Anterior cingulate cortex (tissue), 58 donors: ENCODE results near the gene PIK3CD.
A peak's percentile ranks its signal among the peaks of the same experiment; 100 is the strongest.
"Not testable (repeated sequence)": the region's sequence is repeated elsewhere in the genome, so short reads cannot be mapped to it uniquely, and the experiment has no call there.

Source experiments
- DNase-seq, 58 donors: peaks; one replicate each; lab custom pipeline; 2025; lab: John Stamatoyannopoulos, UW

The PIK3CD gene

GRCh38 chr1:9687120-9687873 is 35.8 kb downstream of the PIK3CD start:
- DNase-seq: peak in 5 of 58 donors; percentile 19 to 53 (median 30)

- no peak for DNase-seq
Observed at GRCh38 chr1:9687874-9688582, 36.5 kb downstream of the PIK3CD start.

DNA sequence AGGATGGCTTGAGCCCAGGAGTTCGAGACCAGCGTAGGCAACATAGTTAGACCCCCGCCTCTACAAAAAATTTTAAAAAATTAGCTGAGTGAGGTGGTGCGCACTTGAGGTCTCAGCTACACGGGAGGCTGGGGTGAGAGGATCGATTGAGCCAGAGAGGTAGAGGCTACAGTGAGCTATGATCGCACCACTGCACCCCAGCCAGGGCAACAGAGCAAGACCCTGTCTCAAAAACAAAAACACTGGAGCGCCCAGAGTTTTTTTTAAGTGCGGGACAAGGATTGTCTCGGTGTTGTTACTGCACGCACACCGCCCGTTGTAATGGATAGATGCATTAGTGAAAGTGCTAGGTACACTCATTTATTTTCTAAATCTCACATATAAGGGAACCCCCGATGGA is 37.1 kb downstream of the PIK3CD start:
- no peak for DNase-seq

DNA sequence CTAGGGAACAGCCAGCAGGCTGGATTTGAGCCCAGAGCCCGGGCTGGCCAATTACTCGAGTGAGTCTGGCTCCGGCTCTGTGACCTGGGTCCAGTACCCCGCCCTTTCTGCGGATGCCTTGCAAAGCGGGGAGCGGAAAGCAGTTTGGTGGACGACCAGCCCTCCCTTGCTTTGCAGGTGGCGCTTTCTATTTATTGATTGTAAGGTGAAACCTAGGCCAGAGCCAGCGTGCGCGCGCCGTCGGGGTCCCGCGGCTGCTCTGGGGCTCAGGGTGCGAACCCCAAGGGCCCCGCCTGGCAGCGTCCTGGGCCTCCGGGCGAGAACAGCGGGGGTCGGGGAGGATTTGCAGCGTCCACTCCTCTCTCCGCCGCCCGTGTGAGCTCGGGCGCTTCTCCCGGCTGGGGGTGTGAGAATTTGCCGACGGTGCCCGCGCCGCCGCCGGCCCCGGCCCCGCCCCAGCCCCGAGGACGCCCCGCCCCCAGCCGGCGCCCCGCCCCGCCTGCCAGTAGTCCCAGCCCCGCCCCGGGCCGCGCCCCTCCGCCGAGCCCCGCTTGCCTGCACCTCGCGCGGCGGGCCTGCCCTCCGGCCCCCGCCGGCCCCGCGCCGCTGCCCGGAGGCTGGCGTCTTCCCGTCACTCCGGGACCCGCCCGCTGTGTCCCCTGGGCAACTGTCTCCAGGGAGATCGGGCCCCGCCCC is 37.6 kb downstream of the PIK3CD start:
- peak in 52 of 58 donors; percentile 9 to 76 (median 48) for DNase-seq

GRCh38 chr1:9689971-9690381 is 38.4 kb downstream of the PIK3CD start:
- peak in 1 of 58 donors; percentile 14 for DNase-seq

- DNase-seq: no peak
Observed at GRCh38 chr1:9690440-9691107, 39.0 kb downstream of the PIK3CD start.

DNA sequence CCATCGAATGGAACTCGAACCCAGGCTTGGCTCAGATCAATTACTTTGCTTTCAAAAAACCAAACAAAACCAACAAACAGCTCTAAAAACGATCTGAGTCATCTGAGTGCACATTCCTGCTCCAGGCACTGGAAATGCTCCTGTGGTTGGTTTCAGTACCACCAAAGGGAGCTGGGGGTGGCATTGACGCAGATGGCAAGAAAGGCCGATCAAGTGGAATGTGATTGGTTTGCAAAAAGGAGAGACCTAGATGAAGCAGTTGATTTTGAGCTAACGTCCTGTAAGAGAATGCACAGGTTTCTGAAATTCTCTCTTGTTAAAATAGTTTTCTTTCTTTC is 39.5 kb downstream of the PIK3CD start:
- peak in 1 of 58 donors; percentile 13 for DNase-seq

DNA sequence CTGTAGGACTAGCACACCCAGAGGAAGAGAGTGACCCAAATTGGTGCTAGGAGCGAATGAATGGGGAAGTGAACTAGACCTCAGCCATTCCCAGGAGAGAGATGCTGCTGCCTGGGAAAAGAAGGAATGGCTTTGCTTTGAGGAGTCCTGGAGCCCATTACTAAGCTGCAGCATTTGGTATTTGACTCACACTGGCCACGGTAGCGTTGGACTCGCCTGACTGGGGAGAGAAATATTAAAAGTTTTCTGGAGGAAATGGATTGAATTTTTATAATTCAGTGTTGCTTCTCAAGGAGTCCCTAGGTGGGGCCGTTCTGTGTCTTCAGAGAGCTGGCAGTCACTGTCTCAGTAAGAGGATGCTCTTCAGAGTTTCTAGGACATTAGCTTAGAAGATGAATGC is 40.2 kb downstream of the PIK3CD start:
- no peak for DNase-seq

- no peak for DNase-seq
Observed at GRCh38 chr1:9696793-9697192, 45.3 kb downstream of the PIK3CD start.

DNA sequence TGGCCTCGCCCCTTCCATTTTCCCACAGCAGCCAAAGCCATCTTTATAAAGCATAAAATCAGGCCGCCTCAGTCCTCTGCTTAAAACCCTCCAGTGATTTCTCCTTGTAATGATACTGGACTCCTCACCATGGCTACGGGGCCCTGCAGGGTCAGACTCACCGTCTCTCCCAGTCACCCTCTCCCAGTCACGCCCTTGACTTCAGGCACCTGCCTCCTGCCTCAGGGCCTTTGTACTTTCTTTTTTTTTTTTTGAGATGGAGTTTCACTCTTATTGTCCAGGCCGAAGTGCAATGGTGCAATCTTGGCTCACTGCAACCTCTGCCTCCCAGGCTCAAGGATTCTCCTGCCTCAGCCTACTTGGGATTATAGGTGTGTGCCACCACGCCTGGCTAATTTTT is 47.8 kb downstream of the PIK3CD start:
- DNase-seq: no peak

DNA sequence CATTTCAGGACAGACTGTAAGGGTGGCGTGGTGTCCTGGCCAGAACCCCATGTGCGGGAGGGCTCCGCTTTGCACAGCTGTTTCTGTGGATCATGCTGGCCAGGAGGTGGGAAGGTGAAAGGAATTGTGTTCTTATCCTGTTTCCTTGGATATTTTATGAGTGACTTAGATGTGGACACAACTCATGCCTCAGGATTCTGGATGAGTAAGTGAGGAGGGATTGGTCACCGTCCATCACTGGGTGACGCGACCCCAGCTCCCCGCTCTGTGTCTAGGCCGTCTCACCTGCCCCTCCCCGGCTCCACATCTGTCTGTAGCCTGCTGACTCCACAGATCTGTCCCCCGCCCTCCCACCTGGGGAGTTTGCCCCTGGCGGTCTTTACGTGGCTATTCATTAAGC is 48.8 kb downstream of the PIK3CD start:
- no peak for DNase-seq

- no peak for DNase-seq
Observed at GRCh38 chr1:9701665-9702064, 50.1 kb downstream of the PIK3CD start.

DNA sequence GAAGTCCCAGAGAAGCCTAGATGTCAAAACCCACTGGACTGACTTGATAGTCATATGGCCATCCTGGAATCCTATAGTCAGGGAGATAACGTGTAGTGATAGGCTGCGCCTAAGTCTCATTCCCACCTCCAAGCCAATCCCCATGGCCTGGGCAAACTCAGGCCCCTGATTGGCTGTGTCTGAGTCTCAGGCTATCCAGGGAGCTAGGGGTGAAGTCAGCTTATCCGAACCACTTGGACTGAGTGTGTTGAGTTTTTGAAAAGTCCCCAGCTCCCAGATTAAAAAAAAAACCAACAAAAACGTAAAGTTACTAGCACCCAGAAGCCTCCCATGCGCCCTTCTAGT is 51.6 kb downstream of the PIK3CD start:
- no peak for DNase-seq

GRCh38 chr1:9703681-9704080 is 52.1 kb downstream of the PIK3CD start:
- DNase-seq: no peak

DNA sequence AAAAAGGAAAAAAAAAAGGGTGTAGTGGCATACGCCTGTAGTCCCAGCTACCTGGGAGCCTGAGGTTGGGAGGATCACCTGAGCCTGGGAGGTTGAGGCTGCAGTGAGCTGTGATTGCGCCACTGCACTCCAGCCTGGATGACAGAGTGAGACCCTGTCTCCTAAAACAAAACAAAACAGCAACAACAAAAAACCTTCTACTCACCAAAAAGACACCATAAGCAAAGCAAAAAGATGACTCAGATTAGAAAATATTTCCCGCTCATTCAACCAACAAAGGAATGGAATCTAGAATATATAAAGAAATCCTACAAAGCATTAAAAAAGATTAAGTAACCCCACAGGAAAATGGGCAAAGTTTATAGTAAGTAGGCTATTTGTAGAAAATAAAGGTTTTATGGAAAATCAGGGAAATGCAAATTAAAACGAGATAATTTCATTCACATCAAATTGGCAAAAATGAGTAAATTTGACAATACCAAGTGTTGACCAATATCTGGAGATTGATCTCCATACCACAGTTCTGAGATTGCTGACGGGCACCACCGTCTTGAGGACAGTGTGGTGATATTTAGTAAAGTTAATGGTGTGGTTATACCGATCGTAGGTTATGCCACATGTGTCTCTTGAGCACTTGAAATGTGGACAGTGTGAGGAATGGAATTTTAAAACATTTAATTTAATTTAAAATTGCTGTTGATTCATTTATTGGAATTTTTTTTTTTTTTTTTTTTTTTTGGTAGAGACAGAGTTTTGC is 54.0 kb downstream of the PIK3CD start:
- no peak for DNase-seq

- DNase-seq: no peak
Observed at GRCh38 chr1:9706178-9706577, 54.6 kb downstream of the PIK3CD start.

- DNase-seq: no peak
Observed at GRCh38 chr1:9710037-9710436, 58.5 kb downstream of the PIK3CD start.

- no peak for DNase-seq
Observed at GRCh38 chr1:9711466-9712020, 60.0 kb downstream of the PIK3CD start.

DNA sequence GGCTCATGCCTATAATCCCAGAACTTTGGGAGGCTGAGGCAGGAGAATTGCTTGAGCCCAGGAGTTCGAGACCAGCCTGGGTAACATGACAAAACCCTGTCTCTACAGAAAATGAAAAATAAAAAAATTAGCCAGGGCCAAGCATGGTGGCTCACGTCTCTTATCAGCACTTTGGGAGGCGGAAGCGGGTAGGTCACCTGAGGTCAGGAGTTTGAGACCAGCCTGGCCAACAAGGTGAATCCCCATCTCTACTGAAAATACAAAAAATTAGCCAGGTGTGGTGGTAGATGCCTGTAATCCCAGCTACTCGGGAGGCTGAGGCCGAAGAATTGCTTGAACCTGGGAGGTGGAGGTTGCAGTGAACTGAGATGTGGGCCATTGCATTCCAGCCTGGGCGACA is 61.2 kb downstream of the PIK3CD start:
- DNase-seq: not testable (repeated sequence)

- DNase-seq: no peak
Observed at GRCh38 chr1:9714257-9714718, 62.8 kb downstream of the PIK3CD start.
